SIG-M5 (cell line): ENCODE results near the gene CLEC11A.

ENCODE experiments used
- DNase-seq: peaks from one replicate; lab custom pipeline; 2025; lab: John Stamatoyannopoulos, UW

The CLEC11A gene, protein sequence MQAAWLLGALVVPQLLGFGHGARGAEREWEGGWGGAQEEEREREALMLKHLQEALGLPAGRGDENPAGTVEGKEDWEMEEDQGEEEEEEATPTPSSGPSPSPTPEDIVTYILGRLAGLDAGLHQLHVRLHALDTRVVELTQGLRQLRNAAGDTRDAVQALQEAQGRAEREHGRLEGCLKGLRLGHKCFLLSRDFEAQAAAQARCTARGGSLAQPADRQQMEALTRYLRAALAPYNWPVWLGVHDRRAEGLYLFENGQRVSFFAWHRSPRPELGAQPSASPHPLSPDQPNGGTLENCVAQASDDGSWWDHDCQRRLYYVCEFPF

DNA sequence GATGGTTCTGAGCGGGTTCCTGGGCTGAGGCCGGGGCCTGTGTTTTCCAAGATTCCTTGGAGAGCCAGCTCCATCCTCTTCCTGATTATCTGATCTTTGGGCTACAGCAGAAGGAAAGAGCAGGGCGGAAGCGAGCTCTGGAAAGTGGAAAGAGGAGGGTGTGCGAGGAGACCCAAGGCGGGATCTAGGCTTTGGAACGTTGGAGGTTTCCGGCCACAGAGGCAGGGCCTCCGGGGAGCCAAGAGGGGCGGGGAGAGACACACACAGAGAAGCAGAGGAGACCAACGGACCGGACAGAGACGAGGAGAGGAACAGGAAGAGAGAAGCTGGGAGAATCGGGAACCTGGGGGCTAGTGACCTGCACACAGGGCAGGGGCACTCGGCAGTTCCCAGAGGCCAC lies at the start of gene CLEC11A:
Gene CLEC11A, plus strand, starts transcription at position 296 of the 400 bp plus-strand sequence. CDS start 162 bp downstream, outside the sequence.
- peak; percentile 13 for DNase-seq

DNA sequence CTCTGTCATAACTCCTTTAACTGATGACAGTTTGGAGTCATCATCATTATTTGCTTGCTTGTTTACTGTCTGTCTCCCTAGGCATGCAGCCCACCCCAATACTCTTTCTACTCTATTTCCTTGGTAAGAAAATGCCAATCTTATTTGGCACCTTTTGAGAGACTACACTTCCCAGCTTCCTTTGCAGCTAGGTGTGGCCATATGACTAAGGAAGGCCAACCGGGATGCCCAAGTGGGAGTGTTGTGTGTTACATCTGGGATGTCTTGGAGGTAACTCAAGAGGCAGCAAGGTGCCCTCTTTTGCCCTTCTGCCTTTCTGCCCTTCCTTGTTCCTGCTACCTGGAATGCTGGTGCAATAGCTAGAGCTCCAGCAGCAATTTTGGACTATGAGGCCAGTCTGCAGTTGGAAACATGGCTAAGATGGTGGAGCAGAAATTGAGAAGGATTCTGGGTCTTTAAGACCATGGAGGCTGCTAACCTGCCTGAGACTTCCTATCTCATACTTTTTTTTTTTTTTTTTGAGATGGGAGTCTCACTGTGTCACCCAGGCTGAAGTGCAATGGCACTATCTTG lies 46.5 kb upstream of the CLEC11A start:
- no peak for DNase-seq

DNA sequence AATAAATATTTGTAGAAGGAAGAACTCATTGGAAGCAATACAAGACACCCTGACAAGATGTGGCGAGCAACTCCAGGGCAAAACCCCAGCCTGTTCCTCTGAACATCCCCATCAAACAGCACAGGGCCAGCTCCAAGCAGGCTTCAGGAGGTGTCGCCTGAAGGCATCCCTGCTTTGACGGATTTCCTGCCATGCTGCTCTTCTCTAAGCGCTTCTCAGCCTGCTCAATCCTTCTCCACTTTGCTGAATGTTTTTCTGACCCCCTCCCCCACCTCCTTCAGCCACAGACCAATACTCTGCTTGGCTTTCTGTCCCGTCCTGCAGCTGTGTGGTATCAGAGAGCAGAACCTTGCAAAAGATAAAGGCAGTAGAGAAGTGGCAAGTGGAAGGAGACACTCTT lies 45.5 kb upstream of the CLEC11A start:
- no peak for DNase-seq

GRCh38 chr19:50678323-50678722 lies 44.8 kb upstream of the CLEC11A start:
- DNase-seq, result no peak

DNA sequence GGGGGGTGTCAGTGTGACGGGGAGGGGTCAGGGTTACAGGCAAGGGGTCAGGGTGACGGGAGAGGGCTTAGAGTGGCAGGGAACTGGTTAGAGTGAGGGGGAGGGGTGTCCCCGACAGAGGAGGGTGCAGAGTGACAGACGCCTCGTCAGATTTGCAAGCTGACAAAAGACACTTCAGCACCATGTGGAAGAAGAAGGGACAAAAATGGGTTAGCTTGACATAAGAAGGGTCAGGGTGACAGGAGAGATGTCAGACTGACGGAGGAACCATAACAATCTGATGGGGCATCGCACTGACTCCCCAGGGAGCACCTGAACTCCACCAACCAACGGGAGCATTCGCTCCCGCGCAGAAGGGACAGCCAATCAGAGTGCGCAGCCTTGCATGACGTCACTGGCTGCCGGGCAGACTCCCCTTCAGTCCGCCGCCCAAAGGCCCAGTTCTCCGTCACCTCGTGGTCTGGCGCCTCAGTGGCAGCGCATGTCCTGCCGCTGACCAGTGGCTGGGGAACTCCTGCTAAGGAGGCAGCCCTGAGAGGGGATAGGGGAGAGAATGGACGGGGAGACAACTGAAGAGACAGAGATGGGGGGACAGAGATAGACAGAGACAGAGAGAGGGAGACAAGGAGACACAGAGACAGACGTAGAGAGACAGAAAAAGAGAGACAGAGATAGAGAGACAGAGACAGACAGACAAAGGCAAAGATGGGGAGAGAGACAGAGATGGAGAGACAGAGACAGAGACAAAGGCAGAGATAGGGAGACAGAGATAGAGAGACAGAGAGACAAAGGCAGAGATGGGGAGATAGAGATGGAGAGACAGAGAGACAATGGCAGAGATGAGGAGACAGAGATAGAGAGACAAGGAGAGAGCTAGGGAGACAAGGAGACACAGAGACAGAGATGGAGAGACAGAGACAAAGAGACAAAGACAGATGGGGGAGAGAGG lies 43.7 kb upstream of the CLEC11A start:
- no peak for DNase-seq

- DNase-seq, result no peak
These were observed 36.7 kb upstream of the CLEC11A start for GRCh38 chr19:50686310-50687032.

DNA sequence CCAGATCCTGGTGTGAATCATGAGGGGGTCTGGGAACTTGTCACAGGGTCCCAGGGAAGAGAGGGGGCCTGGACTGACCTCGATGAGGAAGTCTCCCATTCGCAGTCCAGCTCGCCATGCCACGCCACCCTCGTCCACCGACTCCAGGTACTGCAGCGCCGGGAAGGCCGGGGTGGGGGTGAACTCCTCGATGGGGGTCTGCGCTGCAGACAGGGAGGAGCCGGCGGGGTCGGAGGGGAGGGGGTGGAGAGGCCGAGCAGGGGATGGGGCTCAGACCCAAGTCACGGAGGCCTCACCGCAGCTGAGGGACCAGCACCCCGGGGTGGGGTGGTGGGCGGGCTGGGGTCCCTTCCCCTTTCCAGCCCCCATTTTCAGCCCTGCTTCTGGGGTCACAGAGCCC lies 34.4 kb upstream of the CLEC11A start:
- DNase-seq, result no peak

DNA sequence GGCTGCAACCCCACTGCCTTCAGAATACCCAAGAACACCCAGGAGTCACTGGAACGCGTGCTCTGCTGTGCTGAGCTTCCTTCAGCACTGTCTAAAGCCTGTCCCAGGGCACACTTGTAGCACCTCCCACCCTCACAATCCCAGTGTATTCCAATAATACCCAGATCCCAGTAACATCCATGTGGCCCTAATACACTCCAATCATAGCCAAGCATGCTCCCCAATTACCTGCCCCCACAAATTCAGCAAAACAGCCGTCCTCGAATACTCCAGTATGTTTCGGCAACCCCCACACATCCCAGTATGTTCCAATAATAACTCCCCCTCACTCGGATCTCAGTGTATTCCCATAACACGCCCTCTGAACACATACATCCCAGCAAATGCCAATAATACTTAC lies 32.7 kb upstream of the CLEC11A start:
- no peak for DNase-seq

DNA sequence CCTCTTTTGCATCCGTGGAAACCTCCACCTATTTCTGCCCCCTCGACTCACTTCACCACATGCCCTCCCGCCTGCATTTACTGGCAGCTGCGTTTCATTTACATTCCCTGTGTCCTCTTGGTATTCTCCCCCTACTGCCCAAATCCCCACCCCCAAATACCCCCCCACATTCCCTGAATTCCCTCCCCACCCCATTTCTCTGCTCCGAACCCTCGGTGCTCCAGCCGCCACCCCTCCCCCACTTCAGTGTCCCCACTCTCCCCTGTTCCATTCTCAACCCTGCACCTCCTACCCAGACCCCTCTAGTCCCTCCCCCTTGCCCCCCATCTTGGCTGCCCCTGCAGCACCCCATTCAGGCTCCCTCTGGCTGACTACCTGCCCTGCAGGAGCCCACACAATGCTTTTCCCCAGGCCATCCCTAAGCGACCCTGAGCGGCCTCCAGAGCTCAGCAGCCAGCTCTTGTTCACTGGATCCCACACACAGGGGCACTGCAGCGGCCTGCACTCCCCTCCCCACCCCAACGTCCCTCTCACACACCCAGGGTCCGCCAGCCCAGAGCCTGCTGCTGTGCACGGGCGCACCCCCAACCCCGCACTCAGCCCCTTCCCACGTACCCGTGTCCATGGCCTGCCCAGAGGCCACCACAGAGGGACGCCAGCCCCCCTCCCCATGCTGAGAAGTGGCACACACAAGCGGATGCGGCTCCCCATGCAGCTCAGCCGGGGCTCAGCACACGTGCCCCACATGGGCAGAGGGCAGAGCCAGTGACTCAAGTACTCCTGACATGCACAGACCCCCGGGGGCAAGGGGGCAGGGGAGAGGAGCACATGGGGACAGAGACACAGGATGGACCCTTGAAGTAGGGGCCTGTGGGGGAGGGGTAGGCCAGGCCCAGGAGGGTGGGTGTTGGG lies 29.8 kb upstream of the CLEC11A start:
- DNase-seq, result no peak

GRCh38 chr19:50694815-50695145 lies 28.4 kb upstream of the CLEC11A start:
- no peak for DNase-seq

DNA sequence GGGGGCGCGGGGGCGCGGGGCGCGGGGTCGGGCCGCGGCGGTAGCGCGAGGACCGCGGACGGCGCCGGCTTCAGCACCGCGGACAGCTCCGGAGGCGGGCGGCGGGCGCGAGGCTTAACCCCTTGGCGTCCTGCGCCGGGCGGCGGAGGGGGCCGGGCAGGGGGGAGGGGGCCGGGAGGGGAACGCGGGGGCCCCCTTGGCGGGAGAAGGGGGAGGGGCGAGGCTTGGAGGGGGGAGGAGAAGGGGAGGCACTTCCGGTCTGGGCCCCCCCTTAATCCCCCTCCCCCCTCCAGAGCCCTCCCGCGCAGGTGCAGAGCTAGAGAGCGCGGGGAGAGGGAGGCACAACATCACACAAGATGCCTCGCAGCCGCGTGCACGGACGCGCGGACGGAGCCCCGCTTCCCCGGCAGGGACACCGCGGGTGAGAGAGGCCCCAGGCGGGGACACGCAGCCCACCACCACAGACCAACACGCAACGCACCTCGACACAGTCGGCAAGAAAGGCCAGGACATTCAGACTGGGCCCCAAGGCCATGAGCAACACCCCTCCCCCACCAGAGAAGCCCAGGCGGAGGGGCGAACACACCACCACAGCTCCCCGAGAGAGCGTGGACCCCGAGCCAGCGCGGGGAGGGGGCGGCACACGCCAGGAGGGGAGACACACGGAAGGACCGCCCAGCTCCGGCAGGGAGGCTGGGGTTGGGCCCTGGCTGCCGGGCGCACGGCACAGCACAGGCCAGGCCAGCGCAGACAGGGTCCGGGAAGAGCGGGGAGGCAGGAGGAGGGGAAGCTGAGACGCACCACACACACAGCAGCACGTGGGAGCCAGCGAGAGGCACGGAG lies 27.7 kb upstream of the CLEC11A start:
- DNase-seq, result no peak

DNA sequence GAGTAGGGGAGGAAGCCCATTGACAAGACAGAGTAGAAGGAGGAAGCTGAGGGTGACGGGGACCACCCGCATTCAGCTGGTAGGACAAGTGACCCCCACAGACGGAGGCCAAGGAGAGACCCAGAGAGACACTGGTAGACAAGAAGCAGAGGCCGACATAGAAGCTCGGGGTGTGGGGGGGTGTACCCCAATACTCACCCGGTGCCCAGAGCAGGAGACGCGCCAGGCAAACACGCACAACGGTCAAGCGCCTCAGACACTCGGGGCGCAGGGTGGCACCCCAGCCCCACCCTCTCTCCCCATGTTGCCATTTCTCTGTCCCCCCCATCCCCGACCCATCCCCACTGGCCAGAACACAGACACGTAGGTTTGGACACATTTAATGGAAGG lies 27.1 kb upstream of the CLEC11A start:
- DNase-seq, result no peak

DNA sequence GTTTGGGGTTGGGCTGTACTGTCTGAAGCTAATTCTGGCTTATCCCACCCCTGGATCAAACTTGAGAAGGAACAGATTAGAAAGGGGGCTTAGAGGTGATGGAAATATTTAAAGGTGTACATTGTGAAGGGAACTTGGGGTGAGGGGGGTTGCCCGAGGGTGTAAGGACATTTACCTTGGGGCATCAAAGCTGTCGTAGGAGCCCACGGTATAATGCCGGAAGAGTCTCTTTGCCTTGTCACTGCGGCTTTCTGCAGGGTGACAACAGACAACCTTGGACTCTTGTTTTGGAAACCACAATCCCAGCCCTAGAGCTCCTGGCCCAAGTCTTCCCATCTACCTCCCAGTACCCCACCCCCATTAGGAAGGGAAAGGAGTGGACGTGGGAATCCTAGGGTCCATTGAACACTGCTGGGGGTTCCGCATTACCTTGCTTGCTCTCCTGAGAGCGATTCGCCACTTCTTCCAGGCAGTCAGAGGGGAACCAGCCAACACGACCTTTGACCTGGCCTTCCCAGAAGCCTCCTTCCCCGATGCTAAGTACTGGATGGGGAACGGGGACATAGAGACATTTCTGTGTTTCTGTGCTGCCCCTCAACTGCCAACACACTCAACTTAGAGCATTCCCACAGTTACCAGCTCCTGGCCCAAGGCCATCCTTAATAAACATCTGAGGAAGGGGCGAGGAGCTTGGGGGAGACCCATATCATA lies 25.6 kb upstream of the CLEC11A start:
- DNase-seq, result no peak

GRCh38 chr19:50701367-50701985 lies 21.7 kb upstream of the CLEC11A start:
- no peak for DNase-seq

- DNase-seq, result no peak
These were observed 20.9 kb upstream of the CLEC11A start for GRCh38 chr19:50702158-50702870.

- DNase-seq, result no peak
These were observed 20.0 kb upstream of the CLEC11A start for GRCh38 chr19:50702871-50703829.
